ENCODE results near the gene FBXO21. TPM values are rescaled to one million over a fixed set of nuclear protein-coding genes. Genes with fewer than 3 reads are reported as not detected.
A peak's percentile ranks its signal among the peaks of the same experiment; 100 is the strongest.
"Not testable (repeated sequence)": the region's sequence is repeated elsewhere in the genome, so short reads cannot be mapped to it uniquely, and the experiment has no call there.

FBXO21 gene, protein sequence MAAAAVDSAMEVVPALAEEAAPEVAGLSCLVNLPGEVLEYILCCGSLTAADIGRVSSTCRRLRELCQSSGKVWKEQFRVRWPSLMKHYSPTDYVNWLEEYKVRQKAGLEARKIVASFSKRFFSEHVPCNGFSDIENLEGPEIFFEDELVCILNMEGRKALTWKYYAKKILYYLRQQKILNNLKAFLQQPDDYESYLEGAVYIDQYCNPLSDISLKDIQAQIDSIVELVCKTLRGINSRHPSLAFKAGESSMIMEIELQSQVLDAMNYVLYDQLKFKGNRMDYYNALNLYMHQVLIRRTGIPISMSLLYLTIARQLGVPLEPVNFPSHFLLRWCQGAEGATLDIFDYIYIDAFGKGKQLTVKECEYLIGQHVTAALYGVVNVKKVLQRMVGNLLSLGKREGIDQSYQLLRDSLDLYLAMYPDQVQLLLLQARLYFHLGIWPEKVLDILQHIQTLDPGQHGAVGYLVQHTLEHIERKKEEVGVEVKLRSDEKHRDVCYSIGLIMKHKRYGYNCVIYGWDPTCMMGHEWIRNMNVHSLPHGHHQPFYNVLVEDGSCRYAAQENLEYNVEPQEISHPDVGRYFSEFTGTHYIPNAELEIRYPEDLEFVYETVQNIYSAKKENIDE
- 10 to 100 TPM; 58.0 to 64.6 (median 62.3) TPM for polyA plus RNA-seq (ENCODE audit: insufficient read length in 4 of 4)

DNA sequence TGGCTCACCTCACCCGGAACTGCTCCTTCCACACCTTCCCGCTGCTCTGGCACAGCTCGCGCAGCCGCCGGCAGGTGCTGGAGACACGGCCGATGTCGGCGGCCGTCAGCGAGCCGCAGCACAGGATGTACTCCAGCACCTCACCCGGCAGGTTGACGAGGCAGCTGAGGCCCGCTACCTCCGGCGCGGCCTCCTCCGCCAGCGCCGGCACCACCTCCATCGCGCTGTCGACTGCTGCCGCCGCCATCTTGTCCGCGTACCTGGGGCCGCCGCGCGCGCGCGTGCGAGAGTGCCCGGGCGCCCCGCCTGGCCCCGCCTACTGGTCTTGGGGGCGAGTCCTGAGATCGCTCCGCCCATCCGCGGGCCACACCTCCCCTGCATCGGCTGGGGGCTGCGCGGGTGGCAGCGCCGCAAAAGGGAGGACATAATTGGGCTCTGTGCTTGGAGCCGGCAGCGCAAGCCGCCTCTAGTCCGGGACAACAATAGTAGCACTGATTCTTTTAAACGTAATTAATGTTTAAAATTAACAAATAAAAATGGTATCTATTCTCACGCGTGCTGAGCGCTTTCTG, at the start of gene FBXO21:
TSS of gene FBXO21 (minus strand) at position 261 of the 572 bp plus-strand sequence. CDS start at position 247, 14 bp downstream.
- DNase-seq (ENCODE audit: low read depth in 4 of 4, low spot score in 2 of 4), result peak in 3 of 4 donors; percentile 47 to 78 (median 78)

DNA sequence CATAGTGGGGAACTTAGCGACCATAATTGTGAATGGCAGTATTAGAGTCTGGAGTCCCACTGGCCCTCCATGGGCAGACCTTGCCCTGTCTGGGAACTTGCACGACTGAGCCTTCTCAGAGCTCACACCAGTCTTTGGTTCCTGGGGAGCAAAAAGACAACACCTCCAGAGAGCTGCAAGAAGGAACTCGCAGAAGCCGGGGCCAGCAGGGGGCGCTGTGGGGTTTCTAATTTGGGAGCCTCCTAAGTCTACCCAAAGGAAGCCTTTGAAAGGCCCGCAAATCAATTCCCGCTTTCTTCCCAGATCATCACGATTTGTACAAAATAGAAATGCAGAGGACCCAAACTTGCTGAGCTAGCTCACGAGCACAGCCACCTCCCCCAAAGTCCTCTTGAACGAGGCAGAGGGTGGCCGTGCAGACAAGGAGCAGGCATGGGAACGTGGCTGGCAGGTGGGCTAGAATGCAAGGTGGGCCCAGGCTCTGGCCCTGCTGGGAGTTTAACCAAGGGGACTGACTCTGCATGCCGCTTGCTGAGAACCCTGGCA, 46.3 kb upstream of the FBXO21 start:
- DNase-seq (ENCODE audit: low read depth in 4 of 4, low spot score in 2 of 4), result peak; percentile 19 to 50 (median 36)

DNA sequence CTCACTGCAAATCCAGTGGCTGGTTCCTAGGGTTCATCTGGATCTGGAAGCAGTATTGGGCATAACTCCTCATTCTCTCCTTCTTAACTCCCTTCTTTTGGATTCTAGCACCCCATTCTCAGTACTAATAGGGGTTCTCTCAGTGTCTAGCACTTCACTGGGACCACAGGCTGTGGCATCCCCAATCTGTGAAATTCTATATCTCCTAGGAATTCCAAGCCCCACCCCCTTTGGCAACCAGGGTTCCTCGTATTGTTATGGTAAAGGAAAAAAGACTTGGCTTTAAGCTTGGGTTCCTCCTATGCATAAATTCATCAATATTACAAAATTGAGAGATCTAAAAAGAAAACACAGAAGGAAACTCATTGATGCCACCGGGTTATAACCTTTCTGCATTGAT, 45.0 kb upstream of the FBXO21 start:
- DNase-seq (ENCODE audit: low read depth in 4 of 4, low spot score in 2 of 4), result no peak

DNA sequence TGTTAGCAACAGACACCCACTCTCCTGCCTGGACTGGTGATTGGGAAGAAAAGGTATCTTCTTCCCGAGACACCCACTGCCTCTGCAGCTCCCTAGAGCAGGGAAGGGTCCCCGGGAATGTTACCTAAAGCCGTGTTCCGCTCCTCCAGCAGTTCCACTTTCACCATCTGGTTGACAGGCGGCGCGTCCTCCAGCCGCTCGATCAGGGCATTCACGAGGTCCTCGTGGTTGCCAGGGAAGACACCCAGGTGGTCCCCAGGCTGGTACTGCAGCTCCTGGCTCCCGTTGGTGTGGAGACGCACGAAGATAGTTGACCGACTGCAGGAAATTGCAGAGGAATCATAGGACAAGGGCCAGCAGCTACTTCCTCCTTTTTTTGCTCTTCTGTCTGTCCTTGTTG, 44.2 kb upstream of the FBXO21 start:
- DNase-seq (ENCODE audit: low read depth in 4 of 4, low spot score in 2 of 4), result no peak

DNA sequence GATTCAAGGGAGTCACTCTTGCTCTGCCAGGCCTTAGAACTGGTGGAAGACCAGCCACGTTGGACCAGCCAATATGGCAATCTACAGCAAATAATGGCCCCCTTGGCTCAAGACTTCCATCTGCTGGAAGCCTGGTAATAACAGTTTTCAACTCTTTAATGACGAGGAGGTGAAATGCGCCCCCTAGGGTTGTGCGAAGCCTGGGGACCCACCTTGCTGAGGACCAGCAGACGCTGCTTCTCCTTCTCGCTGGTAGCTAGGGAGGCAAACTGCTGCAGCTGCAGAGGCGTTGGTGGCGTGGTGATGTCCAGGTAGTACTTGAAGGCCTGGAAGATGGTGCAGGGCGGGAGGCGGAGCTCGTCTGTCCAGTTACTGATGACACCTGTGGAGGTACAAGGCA, 41.5 kb upstream of the FBXO21 start:
- no peak for DNase-seq (ENCODE audit: low read depth in 4 of 4, low spot score in 2 of 4)

DNA sequence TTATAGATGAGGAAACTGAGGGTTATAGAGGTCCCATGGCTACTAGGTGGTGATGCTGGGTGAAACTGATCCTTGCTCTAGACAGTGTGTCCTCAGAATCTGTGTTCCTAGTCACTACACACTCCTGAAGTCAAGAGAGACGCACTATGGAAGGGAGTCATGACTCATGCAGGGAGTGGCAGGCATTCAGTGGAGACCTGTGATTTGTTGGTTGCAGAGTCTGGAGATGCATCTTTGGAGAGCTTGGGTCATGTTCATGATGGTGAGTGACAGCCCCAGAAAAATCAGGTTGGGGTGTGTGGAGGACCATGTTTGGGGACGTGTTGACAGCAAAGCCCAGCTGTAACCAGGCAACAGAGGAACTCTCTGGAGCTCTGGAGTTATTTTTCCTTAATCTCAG, 38.0 kb upstream of the FBXO21 start:
- no peak for DNase-seq (ENCODE audit: low read depth in 4 of 4, low spot score in 2 of 4)

DNA sequence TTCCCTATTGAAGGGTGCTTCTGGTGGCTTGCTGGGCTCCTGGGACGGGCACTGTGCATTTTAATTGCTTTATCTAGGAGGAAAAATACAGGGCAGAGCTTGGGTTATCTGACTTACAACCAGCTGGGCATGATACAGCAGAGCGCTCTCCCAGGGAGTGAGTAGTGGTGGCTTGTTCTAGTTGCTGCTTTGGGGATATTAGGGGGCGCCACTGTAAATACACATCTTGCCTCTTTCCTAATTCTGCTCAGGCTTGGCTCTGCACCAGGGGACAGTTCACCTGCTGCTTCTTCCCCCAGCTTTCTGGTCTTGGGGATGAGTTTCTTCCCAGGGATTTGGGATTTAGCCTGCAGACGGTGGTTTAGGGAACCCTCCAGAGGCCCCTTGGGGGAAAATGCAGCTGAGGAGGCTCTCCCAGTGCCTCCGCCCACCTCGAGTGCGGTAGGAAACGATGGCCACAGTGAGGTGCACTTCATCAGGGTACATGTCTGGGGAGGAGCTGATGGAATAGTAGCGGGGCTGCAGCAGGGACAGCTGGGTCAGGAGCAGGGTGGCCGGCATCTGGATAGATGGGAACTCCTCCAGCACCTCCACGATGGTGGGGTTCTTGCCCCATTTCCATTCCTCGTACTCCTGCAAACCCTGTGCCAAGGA, 36.9 kb upstream of the FBXO21 start:
- DNase-seq (ENCODE audit: low read depth in 4 of 4, low spot score in 2 of 4), result no peak

DNA sequence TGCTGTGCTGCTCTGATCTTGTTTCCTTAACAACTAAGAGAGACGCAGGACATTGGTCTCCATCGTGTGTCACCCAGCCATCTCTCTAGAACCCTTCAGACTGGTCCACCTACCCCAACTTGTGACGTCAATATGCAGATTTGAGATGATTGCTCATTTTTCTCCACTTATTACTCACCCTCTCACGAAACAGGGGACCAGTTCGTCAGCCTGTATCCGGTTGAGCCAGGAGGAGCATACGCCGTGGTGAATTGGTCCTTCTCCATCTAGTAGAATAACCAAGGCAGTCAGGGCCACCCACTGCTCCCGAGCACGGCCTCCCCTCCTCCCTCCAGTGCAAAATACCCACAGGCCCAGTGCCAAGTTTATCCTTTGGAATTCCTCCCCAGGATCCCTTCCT, 36.2 kb upstream of the FBXO21 start:
- no peak for DNase-seq (ENCODE audit: low read depth in 4 of 4, low spot score in 2 of 4)

DNA sequence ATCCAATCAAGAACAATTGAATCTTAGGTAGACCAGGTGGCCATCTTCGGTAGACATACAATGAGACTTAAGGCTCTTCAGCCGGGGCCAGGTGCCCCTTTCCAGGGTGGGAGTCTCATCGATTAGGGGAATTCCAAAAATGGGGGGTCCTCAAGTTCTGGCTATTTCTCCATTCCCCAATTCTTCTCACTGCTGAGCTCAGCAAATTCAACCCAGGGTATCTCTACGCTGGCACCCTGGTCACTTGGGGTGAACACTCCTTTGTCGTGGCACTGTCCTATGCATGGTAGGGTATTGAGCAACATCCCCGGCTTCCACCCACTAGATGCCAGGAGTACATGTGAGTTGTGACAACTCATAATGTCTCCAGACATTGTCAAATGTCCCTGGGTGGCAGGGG, 34.9 kb upstream of the FBXO21 start:
- DNase-seq (ENCODE audit: low read depth in 4 of 4, low spot score in 2 of 4), result no peak

DNA sequence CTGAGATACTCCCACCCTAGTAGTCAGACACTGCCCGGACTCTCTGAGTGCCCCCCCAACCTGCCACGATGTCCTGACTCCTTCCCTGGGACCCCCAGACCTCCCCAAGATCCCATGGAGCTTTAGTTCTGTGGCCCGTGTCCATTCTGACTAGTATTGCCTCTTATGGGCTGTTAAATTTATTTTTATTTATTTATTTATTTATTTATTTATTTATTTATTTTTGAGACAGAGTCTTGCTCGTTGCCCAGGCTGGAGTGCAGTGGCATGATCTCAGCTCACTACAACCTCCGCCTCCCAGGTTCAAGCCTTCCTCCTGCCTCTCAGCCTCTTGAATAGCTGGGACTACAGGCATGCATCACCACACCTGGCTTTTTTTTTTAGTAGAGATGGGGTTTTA, 30.7 kb upstream of the FBXO21 start:
- not testable (repeated sequence) for DNase-seq (ENCODE audit: low read depth in 4 of 4, low spot score in 2 of 4)

DNA sequence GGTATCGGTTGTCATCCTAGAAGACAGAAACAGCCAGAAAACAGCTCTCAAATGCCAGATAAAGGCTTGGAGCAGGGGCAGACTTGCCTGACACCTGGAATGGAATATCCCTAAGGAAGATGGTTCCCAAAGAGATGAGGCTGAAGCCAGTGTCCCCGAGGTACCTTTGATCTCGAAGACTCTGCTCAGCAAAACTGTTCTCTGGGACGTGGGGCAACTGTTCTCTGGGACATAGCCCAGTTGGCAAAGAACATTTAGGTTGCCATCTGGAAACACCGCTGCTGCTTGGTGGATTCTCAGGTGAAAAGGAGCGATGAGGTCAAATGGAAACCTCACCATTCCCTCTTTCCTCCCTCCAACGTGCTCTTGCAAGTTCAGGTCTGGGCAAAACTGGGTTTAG, 27.9 kb upstream of the FBXO21 start:
- no peak for DNase-seq (ENCODE audit: low read depth in 4 of 4, low spot score in 2 of 4)

DNA sequence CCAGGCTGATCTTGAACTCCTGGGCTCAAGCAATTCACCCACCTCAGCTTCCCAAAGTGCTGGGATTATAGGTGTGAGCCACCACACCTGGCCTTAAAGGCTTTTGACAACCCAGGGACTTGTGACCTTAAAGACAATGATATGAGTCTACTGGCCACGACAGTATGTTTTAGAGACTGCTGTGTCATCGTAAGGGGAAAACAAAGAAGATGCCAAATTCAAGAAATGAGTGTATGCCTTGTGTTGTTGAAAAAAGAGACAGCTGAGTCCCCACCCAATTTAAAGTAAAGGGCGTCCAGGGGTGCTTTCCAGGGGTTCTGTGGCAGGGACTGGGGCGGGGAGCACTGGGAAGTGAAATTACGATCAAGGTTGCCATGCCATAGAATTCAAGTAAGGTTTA, 26.4 kb upstream of the FBXO21 start:
- DNase-seq (ENCODE audit: low read depth in 4 of 4, low spot score in 2 of 4), result no peak

DNA sequence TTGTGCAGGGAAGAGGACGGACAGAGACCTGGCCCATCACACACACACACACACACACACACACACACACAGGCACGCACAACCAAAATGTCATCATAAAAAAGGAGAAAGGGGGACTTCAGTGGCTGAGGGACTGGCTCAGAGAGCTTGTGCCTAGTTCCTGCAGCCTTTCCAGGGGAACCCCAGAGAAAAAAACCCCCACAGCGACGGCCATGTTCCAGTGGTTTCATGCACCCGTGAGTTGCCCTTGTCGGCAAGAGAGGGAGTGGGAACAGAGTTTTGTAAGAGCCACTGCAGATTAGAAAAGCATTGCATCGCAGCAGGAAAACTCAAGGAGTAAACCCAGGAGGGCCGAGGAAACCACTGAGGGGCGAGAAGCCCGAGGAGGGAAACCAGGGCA, 24.5 kb upstream of the FBXO21 start:
- DNase-seq (ENCODE audit: low read depth in 4 of 4, low spot score in 2 of 4), result no peak

DNA sequence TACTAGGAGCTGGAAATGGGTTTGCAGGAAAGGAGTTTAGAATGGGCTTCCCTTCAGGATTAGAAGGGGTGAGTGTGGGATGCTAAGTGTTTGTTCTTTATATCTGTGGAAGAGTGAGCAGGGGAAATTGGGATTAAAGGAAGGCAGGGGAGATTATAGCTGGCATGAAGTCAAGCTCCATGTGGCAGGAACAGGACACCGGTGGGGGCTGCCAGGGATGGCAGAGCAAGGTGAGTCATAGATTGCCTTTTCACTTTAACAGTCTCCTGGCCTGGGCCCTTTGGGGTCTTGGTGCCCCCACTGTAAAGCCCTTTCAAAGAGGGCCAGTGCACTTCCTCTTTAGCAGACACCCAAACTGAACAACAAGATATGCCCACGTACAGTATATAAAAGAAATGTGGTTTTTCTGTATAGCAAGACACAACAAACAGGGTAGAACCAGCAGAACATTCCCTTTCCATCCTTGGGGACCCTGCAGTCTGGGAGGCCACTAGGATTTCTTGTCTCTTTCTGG, 23.1 kb upstream of the FBXO21 start:
- DNase-seq (ENCODE audit: low read depth in 4 of 4, low spot score in 2 of 4), result no peak

DNA sequence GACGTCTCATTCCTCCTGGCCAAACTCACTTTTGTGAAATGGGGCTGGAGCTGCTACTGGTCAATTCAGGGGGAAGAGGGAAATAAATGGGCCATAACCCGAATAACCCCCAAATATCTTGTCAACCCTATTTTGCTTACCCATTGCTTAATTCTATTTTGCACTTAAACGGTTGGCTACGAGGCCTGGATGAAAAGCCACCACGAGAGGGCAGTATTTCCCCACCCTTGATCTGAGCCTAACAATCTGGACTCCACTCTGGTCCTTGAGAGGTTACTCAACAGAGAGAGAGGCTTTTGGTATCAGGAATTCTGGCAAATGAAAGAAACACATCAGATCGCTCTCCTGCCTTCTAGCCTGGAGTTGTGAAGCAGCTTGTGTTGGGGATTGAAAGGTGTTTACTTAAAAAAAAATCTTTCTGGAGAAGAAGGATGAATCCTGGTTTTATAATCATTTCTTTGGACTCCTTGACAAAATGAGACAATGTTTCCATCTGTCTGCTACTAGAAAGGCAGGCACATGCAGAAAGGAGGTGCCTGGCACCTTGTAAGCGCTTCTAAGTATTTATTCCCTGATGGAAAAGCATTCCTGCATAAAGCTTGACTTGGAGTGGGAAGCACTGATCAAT, 22.4 kb upstream of the FBXO21 start:
- peak; percentile 39 to 75 (median 54) for DNase-seq (ENCODE audit: low read depth in 4 of 4, low spot score in 2 of 4)

DNA sequence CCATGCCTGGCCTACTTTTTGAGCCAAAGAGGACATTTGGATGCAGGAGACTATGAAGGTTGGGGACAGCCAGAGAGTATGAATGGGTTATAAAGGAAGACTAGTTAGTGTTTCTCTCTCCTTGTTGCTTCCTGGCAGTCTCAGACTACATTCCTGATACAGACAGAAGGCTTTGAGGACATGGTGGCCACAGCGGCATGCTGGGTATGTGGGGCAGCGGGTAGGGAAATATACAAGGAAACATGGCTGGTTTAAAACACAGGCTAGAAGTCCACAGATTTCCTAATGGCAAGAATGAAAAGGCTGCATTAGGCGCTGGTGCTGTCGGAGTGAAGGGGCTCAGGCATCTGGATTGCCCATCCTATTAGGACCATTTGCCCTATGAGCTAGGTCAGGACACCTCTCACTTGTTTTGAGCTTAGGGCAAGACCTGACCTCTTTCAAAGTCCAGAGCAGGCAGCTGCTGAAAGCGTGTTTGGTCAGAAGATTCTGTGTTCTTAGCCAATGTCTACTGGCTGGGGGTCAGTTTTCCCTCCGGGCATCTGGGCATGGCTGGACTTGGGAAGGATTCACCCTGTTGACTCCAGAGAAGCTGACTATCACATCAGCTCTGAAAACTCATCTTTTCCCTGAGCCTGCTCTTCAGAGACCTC, 20.1 kb upstream of the FBXO21 start:
- DNase-seq (ENCODE audit: low read depth in 4 of 4, low spot score in 2 of 4), result no peak

DNA sequence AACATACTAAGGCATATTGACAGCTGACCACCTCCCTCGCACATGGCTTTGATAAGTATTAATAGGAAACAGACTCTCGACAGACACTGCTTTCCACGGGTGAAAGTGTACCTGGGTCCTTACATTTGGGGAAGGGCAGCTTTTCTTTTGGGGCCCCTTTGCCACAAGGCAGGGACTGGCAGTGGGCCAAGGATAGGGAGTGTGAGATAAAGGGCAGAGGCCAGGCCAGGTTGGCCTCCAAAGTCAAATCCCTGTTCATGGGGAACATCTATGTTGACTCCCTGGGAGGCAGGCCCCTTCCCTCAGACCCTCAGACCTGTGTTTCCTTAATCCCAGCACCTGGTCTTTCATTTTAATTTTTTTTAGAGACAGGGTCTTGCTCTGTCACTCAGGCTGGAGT, 19.4 kb upstream of the FBXO21 start:
- DNase-seq (ENCODE audit: low read depth in 4 of 4, low spot score in 2 of 4), result no peak

DNA sequence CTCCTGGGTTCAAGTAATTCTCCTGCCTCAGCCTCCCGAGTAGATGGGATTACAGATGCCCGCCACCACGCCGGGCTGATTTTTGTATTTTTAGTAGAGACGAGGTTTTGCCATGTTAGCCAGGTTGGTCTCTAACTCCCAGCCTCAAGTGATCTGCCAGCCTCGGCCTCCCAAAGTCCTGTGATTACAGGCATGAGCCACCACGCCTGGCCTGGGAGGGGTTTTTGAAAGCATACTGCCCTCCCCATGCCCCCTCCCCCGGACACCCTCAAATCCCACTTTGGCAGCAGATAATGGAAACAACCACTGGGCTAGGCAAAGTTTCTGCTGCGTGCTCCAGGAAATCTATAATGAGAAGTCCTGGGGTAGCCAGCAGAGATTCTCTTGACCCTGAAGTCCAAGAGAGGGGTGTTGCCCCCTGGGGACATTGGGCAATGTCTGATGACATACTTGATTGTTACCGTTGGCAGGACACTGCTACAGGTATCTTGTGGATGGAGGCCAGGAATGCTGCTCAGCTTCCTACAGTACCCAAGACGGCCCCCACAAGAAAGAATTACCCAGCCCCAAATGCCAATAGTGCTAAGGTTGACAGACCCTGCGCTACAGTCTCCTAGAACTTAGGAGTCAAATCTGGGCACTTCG, 18.7 kb upstream of the FBXO21 start:
- DNase-seq (ENCODE audit: low read depth in 4 of 4, low spot score in 2 of 4), result no peak

DNA sequence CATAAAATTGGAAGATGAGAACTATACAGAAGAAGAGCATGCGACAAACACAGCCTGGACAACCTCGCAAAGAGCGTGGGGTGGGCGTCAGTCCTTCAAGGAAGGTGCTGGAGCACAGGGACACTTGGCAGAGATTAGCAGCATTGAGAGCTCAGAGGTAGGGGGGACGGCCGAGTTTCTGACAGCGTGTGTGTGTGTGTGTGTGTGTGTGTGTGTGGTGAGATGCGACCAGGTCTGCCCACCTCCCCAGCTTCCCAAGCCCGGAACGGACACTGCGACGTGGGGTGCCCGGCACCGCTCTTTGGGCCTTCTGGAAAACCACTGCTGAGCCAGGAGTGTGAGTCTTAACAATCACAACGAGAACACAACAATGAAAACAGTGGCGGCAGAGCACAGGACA, 17.9 kb upstream of the FBXO21 start:
- DNase-seq (ENCODE audit: low read depth in 4 of 4, low spot score in 2 of 4), result no peak

All from left renal cortex interstitium (tissue), 4 donors.